HG02571 (cell line): ENCODE data around the gene PPP2CA.
A peak's percentile ranks its signal among the peaks of the same experiment; 100 is the strongest.
"Not testable (repeated sequence)": the region's sequence is repeated elsewhere in the genome, so short reads cannot be mapped to it uniquely, and the experiment has no call there.

Source experiments
- ATAC-seq: cut with Tn5 transposase; IDR thresholded peaks from one replicate; pipeline ENCODE4 v1.9.1; 2021; ENCODE audit warnings: mild to moderate bottlenecking, moderate library complexity; ENCODE audit not compliant: unreplicated experiment

The PPP2CA gene

DNA sequence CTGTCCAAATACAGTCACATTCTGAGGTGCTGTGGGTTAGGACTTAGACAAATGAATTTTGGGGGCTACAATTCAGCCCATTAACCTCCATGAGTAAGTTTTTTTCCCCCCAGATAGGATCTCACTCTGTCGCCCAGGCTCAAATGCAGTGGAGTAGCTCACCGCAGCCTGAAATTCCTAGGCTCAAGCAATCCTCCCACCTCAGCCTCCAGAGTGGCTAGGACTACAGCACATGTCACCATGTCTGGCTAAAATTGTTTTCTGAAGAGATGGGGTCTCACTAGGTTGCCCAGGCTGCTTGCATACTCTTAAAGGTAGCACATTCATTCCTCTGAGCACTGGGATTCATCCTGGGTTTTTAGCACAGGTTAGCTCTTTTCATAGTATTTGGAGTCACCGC, 22.2 kb downstream of the PPP2CA start:
- ATAC-seq, result no peak

DNA sequence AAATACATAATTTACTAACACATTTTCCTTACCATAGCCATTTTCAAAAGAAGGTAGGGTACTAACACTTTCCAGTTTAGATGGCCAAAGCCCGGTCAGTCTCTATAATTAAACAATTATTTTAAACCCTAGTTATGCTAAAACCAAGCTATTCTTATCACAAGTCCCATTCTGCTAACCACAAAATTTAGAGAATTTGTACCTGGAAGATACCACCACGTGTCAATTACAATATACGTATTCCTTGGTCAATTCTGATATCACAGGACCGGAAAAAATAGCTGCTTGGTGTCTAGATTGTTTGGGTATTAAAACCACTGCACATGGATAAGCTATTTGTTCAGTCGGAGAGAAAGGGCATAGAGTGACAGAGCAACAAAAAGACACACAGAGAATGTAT, 30.2 kb downstream of the PPP2CA start:
- no peak for ATAC-seq

DNA sequence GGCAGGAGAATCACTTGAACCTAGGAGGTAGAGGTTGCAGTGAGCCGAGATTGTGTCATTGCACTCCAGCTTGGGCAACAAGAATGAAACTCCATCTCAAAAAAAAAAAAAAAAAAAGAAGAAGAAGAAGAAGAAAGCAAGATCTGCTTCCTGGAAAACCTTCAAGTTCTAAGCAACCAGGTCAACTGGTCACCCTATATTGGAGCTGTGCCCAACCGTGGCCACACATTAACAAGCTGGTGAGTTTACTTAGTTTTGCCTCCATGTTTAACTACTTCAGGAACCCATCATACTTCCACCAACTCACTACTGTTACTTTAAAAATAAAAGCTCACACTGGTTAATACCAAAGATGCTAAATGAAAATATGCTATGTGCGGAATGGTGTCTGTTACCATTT, 36.8 kb downstream of the PPP2CA start:
- ATAC-seq, result no peak

DNA sequence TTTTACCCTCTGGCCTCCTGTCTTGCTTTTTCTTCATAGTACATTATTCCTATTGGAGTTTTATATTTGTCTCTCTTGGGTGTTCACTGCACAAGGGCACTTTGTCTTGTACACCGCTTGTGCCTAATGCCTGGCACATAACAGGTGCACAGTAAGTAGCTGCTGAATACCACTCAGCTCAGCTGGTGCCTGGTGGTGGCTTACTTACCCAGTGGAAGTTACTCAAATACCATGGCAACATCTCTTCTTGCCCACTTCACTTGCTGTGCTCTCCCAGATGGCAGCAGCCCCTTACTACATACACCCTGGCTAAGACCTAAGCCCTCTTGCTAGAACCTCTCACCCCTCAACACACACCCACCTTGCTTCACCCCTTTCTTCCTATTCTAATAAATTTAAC, 37.8 kb downstream of the PPP2CA start:
- no peak for ATAC-seq

DNA sequence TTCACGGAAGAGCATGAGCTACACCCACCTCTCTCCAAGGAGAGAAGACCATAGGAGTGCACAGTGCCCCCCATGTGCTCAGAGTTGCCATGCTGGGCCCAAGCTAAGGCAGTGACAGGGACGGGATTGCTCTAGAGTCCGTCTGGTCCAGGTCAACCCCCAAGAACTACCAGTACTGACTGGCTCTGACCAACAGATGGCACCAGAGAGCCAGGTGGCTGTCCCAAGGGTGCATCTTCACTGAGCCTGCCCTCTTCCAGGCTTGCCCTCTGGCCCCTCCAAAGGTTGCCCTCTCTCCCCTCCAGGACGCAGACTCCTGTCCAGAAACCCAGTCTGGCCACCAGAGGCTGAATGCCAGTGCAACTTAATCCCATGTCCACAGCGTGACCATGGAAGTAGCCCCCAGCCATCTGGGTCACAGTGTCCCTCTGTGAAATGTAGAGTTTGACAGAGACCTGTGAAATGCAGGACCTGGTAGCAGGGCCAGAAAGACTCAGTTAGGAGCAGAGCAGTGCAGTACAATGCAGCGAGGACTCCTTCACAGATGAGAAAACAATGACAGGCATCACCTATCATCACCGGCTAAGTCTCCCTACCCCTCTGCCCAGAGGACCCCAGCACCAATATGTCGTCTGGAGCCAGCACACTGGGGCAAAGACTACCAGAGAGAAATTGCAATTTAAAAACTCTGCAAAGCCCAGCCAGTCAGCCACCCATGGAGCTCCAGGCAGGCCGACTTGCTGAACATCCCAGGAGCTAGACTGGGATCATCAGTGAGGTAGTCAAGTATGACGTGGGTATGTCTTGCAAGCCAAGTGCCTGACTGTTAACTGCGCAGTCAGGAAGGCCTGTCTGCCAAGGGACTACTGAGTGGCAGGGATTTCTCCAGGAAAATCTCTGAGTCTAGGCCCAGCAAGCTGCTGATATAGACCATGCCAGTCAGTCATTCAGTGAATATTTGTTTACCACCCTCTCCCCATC, 41.4 kb downstream of the PPP2CA start:
- peak; percentile 89 for ATAC-seq

DNA sequence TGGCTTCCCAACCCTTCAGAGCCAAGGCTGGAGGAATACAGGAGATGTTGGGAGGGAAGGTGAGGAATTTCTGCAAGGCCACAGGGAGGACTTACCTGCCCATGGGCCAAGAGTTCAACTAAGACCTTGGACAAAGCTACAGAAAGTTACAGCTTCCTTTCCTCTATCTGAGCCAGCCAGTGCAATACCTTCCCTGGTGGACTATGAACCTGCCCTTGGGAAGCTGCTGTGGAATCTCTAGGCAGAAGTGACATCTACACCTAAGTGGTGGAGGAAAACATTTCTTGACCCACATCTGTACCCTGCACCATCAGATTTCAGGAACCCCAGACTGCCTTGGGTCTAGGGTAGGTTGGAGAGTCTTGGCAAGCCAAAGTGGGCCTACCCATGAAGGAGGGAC, 42.4 kb downstream of the PPP2CA start:
- ATAC-seq, result no peak

DNA sequence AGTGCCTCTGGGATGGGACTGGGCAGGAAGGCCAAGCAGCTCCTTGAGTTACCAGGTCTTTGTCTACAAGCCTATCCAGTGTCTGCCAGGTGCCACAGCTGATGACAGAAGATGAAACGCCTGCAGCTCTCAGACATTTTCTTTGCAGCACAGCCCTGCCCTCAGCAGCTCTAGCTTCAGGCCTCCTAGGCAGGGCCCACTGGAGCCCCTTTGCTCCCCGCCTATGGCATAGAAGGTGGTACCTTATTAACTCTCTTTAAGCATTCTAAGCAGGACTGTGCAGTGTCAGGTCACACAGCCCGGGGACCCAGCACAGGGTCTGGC, 47.8 kb downstream of the PPP2CA start:
- no peak for ATAC-seq

DNA sequence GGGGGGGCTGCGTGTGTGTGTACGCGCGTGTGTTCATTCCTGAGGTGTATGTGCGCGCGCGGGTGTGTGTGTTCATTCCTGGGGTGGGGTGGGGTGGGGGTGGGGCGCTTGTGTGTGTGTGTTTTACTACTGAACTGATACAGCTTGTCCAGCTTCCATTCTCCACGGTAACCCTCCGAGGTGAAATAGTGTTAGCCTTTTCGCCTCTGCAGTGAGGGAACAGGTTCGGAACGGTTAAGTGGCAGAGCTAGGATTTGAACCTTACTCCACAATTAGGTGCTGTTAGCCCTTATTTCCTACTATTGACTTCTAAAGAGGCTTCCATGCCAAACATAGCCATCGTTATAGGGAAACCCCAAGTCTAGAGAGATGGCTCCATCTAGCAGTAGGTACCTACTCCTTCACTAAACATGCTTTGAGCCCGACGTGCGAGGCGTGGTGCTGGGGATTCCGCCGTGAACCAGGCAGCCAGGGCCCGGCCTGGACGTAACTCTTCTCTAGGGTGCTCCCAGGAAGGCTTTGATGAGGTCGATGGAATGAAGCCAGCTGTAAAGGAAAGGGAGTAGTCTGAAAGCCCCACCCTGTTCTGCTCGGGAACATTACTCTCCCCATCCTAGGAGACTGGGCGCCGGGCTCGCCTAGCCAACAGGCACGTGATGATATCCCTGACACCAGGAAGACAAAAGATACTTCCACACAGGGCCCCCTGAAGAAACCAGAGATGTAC, 48.3 kb downstream of the PPP2CA start:
- ATAC-seq, result no peak

DNA sequence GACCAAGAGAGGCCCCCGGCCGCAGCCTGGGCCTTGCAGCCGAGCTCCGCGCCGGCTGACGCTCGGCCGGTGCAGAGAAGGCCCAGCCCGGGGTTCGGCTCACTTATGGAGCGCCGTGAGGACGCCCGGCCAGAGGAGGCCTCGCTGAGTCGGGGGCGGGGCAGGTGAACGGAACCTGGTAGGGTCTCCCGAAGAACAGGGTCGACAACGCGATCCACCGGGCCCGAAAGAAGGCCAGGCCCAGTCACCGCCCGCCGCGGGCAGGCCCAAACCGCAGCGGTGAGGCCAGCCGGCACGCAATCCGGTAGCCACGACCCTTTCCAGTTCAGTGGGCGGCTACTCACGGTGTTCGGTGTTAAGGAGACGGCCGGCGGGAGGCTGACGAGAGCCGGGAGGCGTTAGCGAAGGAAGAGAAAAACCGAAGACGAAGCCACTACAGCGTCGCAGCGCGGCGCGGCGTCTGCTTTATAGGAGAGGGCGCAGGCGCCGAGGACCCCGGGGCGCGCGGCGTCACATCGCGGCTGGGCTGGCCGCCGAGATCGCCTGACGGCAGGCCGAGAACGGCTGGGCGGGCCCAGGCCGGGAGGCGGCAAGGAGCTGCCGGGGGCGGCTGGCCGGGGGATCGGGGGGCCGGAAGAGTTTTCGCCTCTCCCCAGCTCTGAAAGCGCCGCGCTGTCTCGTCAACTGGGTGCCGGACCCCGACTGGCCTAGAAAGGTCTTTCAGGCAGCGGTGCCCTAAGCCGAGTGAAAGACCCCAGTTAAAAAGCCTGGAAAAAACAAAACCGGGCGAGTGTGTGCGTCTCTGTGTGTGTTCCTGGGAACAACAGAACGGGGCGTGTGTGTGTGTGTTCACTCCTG, 49.1 kb downstream of the PPP2CA start, which contains the start of gene SKP1:
SKP1 (minus strand) TSS at position 440 of the 858 bp plus-strand sequence. CDS start 2,928 bp downstream, outside the sequence.
- ATAC-seq, result peak; percentile 74

DNA sequence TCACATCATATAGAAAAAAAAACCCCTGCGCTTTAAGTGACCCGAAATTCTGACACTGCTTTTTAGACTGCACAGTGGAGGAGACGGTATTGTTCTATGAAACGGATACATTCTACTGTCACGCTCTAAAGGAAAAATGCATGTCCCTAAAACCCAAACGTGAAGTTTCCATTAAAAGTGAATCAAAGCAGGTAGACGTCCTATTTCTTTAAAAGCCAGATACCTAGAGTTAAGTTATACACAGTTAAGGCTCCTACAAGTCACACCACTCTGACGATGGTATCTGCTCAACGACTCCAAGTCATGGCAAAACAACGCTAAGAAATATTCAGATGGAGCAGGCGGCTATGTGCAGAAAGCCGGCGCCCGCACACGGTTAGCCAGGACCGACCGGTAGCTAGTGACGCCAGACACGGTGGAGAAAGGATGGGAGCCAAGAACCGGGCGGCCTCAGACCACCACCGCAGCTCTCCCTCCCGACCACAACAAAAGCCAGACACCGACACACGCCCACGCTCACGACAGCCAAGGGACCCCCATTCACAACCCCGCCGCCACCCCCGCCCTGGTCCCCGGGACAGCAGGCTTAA, 49.9 kb downstream of the PPP2CA start:
- ATAC-seq, result peak; percentile 23

DNA sequence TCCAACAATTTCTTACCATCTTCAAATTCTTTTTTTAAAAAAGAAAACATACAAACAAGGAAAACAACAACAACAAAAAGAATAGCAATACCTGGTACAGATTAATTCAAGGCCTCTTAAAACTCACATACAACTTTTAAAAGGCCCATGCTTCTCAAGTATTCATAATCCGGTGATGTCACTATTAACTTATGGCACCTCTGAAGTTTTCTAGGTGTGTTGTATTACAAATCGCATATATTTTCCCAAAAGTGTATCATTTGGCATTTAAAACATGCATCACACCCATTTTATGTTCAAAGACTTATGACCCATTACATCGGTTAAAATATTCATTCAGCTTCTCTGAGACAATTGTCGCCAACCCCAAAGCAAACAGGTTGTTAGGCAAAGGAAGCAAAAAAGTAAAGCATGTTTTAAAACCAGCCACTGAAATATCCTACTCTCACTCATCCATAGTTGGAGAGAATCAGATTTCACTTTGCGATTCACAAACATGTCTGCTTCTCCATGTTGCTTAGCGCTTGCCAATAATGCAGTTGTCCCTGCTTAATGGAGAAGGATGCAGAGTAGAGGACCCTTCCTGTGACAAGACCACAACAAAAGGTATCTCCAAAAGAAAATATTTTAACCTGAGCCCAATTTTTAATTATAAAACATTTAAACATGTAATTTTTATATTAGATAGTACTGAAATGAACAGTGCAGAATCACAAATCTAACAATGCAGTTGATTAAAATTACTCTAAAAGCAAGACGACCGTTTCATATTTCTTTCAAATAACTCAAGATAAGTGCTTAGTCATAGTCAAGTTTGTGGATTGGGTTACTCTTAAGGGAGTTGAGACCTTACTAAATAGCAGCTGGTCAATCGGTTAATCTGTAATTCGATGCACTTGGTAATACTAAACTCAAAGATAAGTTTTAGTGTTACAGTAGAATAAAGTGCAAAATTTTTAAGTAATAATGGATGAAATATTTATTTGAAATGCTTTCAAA, 50.7 kb downstream of the PPP2CA start:
- no peak for ATAC-seq

DNA sequence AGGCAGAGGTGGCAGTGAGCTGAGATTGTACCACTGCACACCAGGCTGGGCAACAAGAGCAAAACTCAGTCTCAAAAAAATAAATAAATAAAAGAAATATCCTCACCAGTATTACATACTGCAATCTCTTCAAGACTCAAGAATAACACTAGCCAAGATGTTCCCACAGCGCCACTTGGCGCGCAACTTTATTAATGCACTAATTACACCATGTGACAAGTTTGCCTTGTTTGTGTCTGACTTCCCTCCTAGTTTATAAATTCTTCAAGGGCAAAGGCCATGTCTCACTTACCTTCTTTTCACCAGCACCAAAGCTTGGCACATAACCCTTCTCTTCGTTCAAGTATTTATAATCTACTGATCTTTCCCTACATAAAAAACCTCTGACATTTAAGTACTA, 53.9 kb downstream of the PPP2CA start:
- no peak for ATAC-seq

DNA sequence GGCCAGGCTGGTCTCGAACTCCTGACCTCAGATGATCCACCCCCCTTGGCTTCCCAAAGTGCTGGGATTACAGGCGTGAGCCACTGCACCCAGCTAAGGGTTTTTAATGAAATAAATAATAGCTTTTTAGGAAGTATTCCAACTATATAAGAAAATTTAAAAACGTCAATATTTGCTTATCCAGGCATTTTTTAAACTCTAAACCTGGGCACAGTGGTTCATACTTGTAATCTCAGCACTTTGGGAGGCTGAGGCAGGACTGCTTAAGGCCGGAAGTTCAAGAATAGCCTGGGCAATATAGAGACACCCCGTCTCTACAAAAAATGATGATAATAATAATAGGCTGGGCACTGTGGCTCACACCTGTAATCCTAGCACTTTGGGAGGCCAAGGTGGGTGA, 63.3 kb downstream of the PPP2CA start:
- no peak for ATAC-seq

DNA sequence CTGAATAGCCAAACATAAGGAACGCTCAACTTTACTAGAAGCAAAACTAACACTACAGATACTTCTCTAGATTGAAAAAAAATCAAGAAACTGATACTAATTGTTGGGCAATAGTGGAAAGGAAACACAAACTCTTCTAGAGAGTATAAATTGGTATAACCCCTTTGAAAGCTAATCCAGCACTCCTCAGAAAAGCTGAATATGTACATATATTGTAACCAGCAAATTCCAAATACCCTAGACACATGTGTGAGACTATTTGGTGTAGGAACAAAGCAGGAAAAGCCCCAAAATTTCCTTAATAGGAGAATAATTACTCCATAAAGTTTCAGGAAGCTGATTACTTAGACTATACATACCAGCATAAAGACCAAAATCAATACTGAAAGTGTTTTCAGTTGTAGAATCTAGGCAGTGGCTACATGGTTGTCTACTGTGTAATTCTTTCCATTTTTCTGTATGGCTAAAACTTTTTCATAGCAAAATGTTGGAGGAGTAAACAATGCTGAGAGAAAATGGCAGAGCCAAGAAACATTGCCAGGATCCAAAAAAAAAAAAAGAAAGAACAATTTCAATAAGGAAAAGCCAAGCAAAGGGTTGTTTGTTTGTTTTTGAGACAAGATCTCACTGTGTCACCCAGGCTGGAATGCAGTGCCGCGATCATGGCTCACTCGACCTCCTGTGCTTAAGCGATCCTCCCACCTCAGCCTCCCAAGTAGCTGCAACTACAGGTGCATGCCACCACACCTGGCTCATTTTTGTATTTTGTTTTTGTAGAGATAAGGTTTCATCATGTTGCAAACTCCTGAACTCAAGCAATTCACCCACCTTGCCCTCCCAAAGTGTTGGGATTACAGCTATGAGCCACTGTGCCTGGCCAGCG, 64.1 kb downstream of the PPP2CA start:
- ATAC-seq, result no peak

DNA sequence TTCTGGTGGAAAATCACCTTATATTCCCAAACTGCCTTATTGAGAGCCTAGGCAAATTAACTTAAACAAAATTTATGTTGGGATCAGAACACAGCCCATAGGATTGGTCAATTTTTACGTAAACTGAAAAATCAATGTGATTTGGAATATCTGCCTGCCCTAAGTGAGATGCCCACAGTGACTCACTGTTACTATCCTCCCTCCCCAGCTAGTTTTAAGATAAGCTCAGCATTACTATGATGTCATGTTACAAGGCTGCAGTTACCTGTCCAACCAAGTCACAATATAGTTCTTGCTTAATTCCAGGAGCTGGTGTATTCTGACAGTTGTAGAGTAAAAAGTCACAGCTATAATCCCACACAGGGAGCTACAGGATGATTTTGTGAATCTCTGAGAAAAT, 72.2 kb downstream of the PPP2CA start:
- no peak for ATAC-seq

DNA sequence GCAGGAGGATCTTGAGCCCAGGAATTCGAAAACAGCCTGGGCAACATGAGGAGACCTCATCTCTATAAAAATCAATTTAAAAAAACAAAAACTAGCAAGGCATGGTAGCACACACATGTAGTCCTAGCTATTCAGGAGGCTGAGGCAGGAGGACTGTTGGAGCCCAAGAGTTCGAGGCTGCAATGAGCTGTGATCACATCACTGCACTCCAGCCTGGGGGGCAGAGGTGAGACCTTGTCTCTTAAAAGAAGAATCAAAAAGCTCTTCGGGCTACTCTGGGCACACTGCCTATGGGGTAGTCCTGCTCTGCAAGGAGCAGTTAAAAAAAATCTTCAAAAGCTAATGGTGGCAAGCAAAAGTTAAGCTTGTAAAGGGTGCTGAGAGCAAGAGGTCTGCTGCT, 72.6 kb downstream of the PPP2CA start:
- ATAC-seq, result no peak

DNA sequence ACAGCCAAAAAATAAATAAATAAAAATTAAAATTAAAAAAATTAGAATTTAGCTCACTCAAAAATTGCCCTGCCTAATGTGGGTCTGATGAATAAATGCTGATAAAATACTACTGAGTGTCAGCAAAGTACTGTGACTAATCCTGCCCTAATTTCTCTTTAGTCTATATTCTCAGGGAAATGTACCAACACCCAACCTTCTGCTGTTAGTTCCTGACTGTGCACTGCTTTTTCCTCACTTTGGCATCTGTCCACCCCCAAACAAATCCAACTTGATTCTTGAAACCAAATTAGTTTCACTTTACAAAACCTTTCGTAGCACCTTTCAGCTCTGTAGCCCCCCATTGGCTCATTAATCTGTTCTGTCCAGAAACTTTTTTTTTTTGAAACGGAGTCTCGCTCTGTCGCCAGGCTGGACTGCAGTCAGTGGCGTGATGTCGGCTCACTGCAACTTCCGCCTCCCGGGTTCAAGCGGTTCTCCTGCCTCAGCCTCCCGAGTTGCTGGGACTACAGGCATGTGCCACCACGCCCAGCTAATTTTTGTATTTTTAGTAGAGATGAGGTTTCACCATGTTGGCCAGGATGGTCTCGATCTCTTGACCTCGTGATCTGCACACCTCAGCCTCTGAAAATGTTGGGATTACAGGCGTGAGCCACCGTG, 73.6 kb downstream of the PPP2CA start:
- not testable (repeated sequence) for ATAC-seq

DNA sequence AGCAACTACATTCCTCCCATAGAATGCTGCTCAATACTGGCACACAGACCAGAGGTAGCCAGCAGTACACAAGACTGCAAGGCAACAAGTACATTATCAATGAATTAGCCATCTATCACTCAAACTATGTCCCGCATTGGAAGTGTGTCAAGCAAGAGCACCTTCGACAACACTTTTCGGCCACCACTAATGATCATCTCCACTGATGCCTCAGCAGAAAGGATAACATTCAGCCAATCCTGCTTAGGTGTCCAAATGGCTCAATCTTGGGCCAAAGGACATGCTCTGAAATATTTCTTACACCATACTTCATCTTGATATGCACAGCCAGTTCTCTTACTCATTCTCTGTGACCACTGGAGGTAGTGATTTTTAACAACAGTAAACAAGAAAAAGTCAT, 74.2 kb downstream of the PPP2CA start:
- ATAC-seq, result no peak
